SK-N-MC (cell line): ENCODE data around the gene CLUH.

Source experiments
- EZH2 ChIP-seq: fragments of 200-600 bp; sonication (generic); IDR thresholded peaks from one replicate; pipeline ENCODE4 v1.6.1; 2017; ENCODE audit warnings: antibody characterized with exemption
- POLR2AphosphoS5 ChIP-seq: IDR thresholded peaks from 2 replicates; pipeline ENCODE4 v1.6.1; 2012; ENCODE audit warnings: mild to moderate bottlenecking, low read depth, low read length, borderline replicate concordance

GRCh38 chr17:2697611-2698162 lies 13.9 kb downstream of the CLUH start:
- TF ChIP-seq EZH2 (no peak), POLR2AphosphoS5 (no peak)
